Mesenteric fat pad (tissue), 1 donor: Measurements from ENCODE around the gene SEPTIN5. TPM values are rescaled to one million over a fixed set of nuclear protein-coding genes. Genes with fewer than 3 reads are reported as not detected.
"Not testable (repeated sequence)": the region's sequence is repeated elsewhere in the genome, so short reads cannot be mapped to it uniquely, and the experiment has no call there.

Source experiments
- DNase-seq: peaks from one replicate; pipeline ENCODE4 v3.0.0-alpha.2; 2020; ENCODE audit warnings: low spot score
- total RNA-seq: library from RNA; stranded (reverse); fragmentation: NEBNext Ultra II Directional; extraction: Animal tissue kit (Norgen Biotek cat#: 25700); gene quantifications from one replicate; pipeline ENCODE4 v1.2.1, GENCODE V29; 2021
- donor health status: DM: yes; HTN: yes; CAD: no.

The SEPTIN5 gene
- total RNA-seq, 1 donor from 2014 or later = 7.0 TPM

DNA sequence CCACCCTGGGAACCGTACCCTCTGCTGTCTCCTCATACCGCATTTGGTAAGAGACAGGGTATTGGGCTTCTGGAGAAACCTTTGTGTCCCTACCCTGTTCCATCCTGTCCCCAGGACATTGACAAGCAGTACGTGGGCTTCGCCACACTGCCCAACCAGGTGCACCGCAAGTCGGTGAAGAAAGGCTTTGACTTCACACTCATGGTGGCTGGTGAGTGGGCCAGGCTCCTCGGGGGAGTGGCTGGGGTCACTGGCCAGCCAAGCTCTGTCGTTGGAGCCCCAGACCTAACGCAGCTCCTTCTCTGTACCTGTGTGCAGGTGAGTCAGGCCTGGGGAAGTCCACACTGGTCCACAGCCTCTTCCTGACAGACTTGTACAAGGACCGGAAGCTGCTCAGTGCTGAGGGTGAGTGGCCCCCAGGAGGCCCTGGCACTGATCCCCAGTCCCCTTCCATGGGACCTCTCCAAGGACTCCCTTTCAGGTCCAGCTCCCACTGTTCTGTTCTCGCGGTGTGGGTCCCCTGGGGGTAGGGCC, 5.3 kb downstream of the SEPTIN5 start:
- no peak for DNase-seq

DNA sequence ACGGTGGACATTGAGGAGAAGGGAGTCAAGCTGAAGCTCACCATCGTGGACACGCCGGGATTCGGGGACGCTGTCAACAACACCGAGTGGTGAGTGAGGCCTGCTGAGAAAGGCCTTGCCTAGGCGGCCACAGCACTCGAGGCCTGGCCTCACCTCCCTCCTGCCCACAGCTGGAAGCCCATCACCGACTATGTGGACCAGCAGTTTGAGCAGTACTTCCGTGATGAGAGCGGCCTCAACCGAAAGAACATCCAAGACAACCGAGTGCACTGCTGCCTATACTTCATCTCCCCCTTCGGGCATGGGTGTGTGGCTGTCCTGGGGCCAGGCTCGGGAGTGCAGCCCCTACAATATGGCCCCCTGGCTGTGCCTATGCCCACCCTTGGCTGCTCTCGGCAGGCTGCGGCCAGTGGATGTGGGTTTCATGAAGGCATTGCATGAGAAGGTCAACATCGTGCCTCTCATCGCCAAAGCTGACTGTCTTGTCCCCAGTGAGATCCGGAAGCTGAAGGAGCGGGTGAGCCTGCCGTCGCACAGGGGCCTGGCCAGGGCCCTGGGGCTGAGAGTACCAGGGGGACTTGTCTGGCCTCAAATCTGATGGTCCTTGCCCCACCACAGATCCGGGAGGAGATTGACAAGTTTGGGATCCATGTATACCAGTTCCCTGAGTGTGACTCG, 6.0 kb downstream of the SEPTIN5 start:
- DNase-seq = no peak

DNA sequence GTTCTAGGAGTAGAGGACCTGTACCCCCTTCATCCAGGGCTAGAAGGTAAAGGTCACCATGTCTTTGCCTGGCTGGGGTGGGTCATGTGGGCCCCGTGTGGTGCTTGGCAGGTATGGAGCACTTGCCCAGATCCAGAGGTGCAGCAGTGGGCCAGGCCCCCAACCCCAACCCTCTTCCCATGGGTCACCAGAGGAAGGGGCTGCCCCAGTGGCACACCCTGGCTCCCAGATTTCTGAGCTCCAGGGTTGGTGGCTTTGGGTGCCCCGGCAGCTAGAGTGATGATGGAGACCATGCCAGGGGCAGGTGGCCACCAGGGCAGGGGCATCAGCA, 6.7 kb downstream of the SEPTIN5 start:
- DNase-seq = no peak

DNA sequence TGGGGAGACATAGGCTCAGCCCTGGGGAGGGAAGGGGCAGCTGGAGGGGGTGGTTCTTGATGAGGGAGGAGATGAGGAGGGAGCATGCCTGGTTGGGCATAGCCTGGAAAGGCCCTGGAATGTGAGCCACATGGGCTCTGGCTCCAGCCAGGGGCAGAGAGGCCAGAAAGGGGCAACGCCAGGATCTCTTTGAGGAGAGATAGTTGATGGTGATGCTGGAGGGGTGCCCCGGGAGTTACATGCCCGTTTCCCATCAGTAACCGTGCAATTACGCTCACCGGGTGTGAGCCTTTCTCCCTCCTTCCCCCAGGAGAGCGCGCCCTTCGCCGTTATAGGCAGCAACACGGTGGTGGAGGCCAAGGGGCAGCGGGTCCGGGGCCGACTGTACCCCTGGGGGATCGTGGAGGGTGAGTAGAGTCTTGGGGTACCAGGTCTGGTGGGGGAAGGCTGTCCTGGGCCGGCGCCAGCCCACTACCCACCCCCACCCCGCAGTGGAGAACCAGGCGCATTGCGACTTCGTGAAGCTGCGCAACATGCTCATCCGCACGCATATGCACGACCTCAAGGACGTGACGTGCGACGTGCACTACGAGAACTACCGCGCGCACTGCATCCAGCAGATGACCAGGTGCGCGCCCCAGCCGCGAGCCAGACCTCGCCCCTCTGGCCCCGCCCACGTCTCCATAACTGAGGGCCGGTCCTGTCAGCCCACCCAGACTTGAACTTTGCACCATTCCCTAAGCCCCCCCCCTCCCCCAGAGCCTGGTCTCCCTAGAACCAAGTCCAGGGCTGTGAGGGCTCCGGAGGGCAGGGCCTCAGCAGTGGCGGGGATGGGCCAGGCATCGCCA, 7.3 kb downstream of the SEPTIN5 start:
- no peak for DNase-seq

DNA sequence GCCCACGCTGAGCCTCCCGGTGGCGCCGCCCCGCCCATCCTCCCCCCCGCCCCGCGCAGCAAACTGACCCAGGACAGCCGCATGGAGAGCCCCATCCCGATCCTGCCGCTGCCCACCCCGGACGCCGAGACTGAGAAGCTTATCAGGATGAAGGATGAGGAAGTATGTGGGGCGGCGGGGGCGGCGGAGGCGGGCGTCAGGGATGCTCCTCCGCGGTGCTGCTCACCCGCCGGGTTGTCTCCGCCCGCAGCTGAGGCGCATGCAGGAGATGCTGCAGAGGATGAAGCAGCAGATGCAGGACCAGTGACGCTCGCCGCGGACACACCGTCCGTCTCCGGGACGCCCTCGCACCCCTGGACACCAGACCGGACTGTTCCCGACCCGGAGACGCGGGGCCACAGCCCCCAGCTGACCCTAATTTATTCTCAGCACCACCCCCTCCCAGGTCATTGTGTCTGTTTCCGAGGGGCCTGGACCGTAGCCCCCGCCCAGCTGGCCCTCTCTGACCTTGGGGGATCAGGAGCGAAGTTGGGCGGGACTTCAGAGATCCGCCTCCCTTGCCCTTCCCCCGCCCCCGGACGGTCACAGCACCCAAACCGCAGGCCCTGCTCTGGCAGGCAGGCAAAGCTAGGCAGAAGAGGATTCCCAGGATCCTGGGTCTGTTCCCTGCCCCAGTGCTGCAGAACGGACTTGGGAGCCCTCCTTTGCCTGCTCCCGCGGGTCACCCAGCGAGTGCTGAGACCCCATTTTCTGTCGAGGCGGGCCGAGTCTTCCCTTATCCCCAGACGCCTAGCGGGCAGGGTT, 8.1 kb downstream of the SEPTIN5 start:
- DNase-seq = no peak

DNA sequence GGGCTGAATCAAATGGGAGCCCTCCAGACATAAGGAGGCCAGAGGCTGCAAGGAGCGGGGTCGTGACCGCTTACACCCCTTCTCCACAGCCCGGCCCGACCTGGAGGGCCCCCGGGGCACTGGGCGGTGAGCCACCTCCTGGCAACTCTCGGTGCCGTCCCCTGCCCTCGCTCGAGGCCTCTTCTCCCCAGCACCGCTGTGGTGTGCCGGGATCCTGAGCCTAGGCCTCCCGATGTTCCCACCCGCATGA, 8.6 kb downstream of the SEPTIN5 start:
- no peak for DNase-seq

DNA sequence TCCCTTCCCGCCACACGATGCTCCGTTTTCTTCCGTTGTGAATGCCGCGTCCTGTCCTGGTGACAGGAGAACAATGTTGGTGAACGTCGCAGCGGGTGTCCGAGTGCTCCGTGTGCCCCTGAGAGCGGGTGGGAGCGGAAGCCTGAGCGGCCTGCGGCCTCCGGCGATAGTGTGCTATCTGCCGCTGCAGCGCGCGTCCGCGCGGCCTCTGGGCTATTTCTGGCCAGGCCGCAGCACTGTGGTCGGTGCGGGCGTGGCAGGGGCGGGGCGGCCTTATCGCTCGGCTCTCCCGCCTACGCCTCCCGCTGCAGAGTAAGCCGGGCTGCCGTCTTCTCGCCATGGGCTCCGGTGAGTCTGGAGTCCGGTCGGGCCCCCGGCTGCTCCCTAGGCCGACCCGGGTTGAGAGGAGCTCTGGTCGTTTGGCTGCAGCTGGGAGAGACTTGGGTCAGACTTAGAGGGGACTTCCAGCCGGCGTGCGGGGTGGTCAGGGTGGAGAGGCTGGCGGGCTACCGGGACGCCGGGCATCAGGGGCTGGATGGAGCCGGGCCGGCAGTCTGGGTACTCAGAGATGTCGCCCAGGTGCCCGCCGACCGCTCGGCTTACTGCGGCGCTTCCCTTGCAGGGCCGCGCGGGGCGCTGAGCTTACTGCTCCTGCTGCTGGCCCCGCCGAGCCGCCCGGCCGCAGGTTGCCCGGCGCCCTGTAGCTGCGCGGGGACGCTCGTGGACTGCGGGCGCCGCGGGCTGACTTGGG, 9.1 kb downstream of the SEPTIN5 start, which contains the start of gene GP1BB:
Gene GP1BB, plus strand, starts transcription at position 308 of the 751 bp plus-strand sequence. Its CDS starts 31 bp downstream, at position 339.
- no peak for DNase-seq

DNA sequence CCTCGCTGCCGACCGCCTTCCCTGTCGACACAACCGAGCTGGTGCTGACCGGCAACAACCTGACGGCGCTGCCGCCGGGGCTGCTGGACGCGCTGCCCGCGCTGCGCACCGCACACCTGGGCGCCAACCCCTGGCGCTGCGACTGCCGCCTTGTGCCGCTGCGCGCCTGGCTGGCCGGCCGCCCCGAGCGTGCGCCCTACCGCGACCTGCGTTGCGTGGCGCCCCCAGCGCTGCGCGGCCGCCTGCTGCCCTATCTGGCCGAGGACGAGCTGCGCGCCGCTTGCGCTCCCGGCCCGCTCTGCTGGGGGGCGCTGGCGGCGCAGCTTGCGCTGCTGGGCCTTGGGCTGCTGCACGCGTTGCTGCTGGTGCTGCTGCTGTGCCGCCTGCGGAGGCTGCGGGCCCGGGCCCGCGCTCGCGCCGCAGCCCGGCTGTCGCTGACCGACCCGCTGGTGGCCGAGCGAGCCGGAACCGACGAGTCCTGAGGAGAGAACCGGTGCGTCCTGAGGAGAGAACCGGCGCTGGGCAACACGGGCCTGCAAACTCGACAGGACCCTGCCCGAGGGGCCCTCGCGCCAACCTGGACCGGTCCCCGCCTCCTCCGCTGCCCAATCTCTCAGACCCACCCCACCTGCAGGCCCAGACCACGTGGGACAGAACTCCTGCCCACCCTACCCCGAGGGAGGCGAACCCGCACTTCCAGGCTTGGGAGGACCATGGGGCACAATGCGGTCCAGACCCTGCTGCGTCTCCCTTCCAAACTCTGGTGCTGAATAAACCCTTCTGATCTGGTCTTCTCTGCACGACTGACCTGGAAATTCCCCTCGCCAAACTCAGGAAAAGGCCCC, 9.9 kb downstream of the SEPTIN5 start:
- no peak for DNase-seq

DNA sequence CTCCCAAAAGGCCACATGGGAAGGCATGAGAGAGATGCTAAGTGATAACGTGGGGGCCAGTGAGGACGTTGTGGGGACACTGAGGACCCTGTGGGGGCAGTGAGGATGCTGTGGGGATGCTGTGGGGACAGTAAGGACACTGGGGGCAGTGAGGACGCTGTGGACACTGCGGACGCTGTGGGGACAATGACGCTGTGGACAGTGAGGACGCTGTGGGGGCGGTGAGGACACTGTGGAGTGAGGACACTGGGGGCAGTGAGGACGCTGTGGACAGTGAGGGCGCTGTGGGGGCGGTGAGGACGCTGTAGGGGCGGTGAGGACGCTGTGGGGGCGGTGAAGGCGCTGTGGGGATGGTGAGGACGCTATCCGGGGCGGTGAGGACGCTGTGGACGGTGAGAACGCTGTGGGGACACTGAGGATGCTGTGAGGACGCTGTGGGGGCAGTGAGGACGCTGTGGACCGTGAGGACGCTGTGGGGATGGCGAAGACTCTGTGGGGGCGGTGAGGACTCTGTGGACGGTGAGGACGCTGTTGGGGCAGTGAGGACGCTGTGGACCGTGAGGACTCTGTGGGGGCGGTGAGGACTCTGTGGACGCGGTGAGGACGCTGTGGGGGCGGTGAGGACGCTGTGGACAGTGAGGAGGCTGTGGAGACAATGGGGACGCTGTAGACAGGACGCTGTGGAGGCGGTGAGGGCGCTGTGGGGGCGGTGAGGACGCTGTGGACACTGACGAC, 10.8 kb downstream of the SEPTIN5 start:
- no peak for DNase-seq

DNA sequence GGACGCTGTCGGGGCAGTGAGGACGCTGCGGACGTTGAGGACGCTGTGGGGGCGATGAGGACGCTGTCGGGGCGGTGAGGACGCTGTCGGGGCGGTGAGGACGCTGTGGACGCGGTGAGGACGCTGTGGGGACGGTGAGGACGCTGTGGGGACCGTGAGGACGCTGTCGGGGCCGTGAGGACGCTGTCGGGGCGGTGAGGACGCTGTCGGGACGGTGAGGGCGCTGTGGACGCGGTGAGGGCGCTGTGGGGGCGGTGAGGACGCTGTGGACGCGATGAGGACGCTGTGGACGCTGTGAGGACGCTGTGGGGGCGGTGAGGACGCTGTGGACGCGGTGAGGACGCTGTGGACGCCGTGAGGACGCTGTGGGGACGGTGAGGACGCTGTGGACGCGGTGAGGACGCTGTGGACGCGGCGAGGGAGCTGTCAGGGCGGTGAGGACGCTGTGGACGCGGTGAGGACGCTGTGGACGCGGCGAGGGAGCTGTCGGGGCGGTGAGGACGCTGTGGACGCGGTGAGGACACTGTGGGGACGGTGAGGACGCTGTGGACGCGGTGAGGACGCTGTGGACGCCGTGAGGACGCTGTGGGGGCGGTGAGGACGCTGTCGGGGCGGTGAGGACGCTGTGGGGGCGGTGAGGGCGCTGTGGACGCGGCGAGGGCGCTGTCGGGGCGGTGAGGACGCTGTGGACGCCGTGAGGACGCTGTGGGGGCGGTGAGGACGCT, 11.9 kb downstream of the SEPTIN5 start:
- DNase-seq = not testable (repeated sequence)

DNA sequence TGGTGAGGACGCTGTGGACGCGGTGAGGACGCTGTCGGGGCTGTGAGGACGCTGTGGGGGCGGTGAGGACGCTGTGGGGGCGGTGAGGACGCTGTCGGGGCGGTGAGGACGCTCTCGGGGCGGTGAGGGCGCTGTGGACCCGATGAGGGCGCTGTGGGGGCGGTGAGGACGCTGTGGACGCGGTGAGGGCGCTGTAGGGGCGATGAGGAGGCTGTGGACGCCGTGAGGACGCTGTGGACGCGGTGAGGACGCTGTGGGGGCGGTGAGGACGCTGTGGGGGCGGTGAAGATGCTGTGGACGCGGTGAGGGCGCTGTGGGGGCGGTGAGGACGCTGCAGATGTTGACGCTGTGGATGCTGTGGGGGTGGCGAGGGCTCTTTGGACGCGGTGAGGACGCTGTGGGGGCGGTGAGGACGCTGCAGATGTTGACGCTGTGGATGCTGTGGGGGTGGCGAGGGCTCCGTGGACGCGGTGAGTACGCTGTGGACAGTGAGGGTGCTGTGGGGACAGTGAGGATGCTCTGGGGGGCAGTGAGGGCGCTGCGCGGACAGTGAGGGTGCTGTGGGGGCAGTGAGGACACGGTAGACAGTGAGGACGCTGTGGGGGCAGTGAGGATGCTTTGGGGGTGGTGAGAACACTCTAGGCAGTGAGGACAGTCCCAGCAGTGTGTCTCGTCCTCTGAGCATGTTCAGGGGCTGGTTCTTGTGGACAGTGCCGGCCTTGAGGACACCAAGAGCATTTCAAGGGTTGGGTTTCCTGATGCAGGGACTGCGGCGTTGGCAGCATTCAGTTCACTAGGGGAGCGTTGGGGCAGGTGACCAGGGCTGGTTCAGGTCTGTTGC, 13.2 kb downstream of the SEPTIN5 start:
- DNase-seq = no peak

DNA sequence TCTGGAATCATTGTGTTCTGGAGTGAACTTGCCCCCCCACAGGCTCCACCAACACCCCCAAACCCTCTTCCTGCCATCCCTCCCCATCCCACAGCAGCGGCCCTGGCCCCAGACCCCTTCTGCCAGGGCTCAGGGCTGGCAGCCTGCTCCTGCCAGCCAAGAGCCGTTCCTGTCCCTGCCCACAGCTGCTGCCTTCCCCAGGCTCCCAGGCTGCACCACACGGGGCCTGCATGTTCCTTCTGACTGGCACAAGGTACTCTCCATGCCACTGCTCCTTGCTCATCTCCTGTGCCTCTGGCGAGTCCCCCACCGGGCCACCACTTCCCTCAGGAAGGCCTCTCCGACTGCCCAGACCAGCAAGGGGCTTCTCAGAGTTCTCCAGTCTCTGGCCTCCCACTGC, 14.0 kb downstream of the SEPTIN5 start:
- no peak for DNase-seq

DNA sequence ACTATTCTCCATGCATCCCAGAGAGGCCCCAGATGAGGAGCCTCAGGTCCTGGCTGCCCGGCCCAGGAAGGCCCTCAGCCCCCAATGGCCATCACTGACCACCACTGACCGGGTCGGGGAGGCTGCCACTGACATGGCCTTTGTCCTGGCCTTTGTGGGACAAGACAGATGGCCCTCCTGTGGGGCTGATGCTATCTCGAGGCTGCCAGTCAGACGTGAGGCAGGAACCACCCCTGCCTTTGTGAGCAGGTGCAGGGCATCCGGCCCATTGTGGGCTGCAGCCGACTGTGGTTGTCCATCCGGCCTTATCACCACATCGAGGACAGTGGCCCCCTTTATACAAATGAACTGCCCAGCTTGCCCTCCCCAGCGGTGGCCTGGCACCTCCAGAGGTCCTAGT, 14.5 kb downstream of the SEPTIN5 start:
- no peak for DNase-seq

DNA sequence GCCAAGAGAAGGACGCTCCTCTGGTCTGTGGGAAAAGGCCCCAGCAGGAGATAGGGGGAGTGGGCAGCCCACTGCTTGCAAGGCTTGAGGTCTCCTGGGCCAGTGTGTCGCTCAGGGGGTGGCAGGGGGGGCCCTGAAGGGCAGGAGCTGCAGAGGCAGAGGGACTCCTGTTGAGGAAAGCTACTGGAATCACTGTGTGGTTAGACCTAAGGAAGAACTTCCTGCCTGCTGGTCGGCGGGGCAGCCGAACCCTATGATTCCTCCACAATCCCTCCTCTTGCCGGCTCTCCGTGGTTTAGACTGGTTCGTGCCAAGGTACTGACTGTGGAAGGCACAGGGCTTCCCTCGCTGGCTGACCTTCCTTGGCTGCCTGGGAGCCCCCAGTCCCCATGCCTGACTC, 15.2 kb downstream of the SEPTIN5 start:
- no peak for DNase-seq

DNA sequence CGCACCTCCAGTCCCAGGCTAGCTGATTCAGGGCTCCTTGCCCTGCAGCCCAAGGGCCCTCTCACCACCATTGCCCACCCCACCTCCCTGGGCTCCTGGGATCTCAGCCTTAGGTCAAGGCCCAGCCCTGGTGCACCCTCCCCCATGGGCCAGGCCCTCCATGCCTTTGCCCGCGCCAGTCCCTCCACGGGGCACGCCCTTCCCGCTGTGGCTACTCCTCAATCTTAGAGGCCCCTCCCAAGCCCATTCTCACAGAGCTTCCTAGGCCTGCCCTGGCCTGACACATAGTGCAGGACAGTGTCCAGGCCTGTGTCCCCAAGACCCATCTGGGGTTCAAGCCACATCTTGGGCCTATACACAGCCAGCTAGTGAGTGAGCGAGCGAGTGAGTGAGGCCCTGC, 15.9 kb downstream of the SEPTIN5 start:
- no peak for DNase-seq

DNA sequence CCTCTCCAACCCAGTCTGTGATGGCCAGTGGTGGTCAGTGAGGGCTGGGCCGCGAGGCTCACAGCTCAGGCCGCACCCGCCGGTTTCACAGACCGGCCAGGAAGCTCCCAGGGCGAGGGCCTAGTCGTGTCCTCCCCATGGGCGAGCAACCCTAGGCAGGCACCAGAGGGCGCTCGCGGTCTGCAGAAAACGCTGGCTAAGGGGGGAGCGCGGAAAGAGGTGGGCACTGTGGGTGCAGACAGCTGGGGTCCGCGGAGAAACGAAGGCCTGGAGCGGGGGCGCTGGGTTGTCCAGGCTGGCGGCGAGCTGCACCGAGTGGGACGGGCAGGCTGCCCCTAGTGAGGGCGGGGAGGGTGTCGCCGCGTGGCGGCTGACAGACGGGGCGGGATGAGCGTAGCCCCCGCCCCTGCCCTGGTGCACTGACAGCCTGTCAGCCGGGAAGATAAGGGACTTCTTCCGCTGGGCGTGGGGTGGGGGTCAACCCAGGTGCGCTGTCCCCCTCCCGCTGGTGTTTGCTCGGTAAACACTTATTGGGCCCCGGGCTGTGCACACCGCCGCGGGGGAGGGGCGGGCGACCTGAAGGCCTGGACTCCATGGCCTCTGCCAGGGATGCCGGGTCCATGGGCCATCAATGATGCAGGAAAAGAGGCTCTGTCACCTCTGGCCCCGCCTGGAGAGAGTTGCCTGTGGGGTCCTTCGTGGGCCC, 16.5 kb downstream of the SEPTIN5 start:
- DNase-seq = peak; percentile 96

DNA sequence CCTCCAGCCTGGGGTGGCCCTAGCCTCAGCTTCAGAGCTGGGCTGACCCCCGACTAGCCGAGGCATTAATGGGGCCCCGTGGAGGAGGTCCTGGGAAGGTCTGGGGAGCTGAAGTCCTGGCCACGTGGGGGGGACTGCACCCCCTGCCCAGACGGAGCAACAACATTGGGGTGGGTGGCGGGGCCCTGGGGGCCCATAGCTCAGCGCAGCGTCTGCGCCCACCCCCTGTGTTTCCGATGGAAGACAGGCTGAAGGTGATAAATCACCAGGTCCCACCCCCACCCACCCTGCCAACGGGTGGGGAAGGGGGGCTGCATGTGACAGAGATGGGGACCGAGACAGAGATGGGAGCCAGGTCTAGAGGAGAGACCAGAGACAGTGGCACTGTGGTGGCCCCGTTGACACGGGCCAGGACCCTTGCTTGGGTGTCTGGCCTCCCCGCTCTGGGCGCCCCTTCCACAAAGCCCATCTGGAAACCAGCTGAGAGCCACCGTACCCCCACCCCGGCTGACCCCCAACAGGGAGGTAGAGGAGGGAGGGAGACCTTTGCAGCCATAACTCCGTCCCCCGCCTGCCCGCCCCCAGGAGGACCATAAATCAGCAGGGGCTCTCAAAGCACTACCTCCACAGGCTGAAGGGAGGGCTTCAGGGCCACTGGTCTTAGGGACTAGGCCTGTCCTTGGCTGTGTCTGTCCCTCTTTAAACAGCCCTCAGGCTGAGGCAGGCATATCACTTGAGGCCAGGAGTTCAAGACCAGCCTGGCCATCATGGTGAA, 17.2 kb downstream of the SEPTIN5 start:
- DNase-seq = no peak
